K562 (cell line): ENCODE results near the gene RACGAP1. TPM values are rescaled to one million over a fixed set of nuclear protein-coding genes. Genes with fewer than 3 reads are reported as not detected.

ENCODE experiments used
- ATAC-seq: fragments of 200-7000 bp; cut with Tn5 transposase; 3 replicates; pipeline ENCODE4 v1.9.1; 2020; ENCODE audit warnings: moderate library complexity
- BruUV-seq: library from RNA; stranded (reverse); fragments of 400-500 nt; replicated peaks from 2 replicates; lab custom pipeline; 2021; lab: Mats Ljungman, UMichigan
- CTCF ChIA-PET: fragments of 300-600 bp; formaldehyde crosslinking; extraction: SDS; loops from one replicate; lab custom pipeline; 2021; ENCODE audit warnings: low intra/inter-chr PET ratio; lab: Yijun Ruan, JAX
- POLR2A ChIA-PET: fragments of 300-600, 350-650 bp; sonication (Branson Sonifier 250); formaldehyde crosslinking; extraction: SDS; loops from one replicate; lab custom pipeline; 2021; ENCODE audit warnings: antibody characterized with exemption, inconsistent platforms; lab: Yijun Ruan, JAX
- DNase-seq, 4 experiments: peaks; one replicate each; pipeline versions ENCODE4 v3.0.0 to v3.0.0-alpha.2; 2011 to 2018; ENCODE audit warnings: low spot score in 3 of 4, mixed read lengths in 3 of 4; ENCODE audit errors: extremely low read depth in 1 of 4
- FAIRE-seq: peaks from 2 replicates; lab custom pipeline; 2011; peaks lifted over from hg19 to GRCh38; lab: Jason Lieb, UNC
- H2AFZ ChIP-seq: 2 replicates; pipeline ENCODE4 v1.6.0; 2011; ENCODE audit warnings: low read depth, low read length, control low read depth, inconsistent platforms
- H3K27ac ChIP-seq: fragments of 200-600 bp; 3 replicates; pipeline ENCODE4 v1.8.0; 2011; ENCODE audit warnings: low read depth, mild to moderate bottlenecking, control low read depth, inconsistent platforms, low read length, moderate library complexity, mixed read lengths; ENCODE audit errors: extremely low read depth
- H3K27me3 ChIP-seq, 2 experiments: fragments of 300-600 bp in 1 of 2; 2 replicates in 1 of 2; 3 replicates in 1 of 2; pipeline versions ENCODE4 v1.6.0 to v1.8.0; 2011; ENCODE audit warnings: inconsistent platforms in 2 of 2, low read length in 2 of 2, mild to moderate bottlenecking in 1 of 2, mixed read lengths in 1 of 2, moderate library complexity in 1 of 2; ENCODE audit not compliant: control insufficient read depth in 2 of 2, insufficient read depth in 2 of 2
- H3K36me3 ChIP-seq: fragments of 300-600 bp; 3 replicates; pipeline ENCODE4 v1.8.0; 2011; ENCODE audit warnings: mild to moderate bottlenecking, low read length, inconsistent platforms; ENCODE audit not compliant: control insufficient read depth, insufficient read depth
- H3K4me1 ChIP-seq, 2 experiments: fragments of 200-600 bp in 1 of 2; replicated peaks in 1 of 2; 2 replicates in 1 of 2; 3 replicates in 1 of 2; pipeline versions ENCODE4 v1.5.1 to v1.8.0; 2011; ENCODE audit warnings: inconsistent platforms in 2 of 2, low read length in 2 of 2, mild to moderate bottlenecking in 1 of 2, mixed read lengths in 1 of 2, moderate library complexity in 1 of 2; ENCODE audit not compliant: control insufficient read depth in 2 of 2, insufficient read depth in 2 of 2
- H3K4me2 ChIP-seq: 2 replicates; pipeline ENCODE4 v1.6.1; 2011; ENCODE audit warnings: low read length, control low read depth, inconsistent platforms, mixed read lengths; ENCODE audit not compliant: insufficient read depth
- H3K4me3 ChIP-seq: fragments of 200-600 bp; sonication (generic), shearing (Covaris generic); 2 replicates; pipeline ENCODE4 v1.5.1; 2016; ENCODE audit warnings: control low read depth, inconsistent platforms
- H3K79me2 ChIP-seq: fragments of 200-600 bp; 3 replicates; pipeline ENCODE4 v1.8.0; 2011; ENCODE audit warnings: low read length, inconsistent platforms; ENCODE audit not compliant: control insufficient read depth, insufficient read depth
- H3K9ac ChIP-seq, 2 experiments: 2 replicates each; pipeline versions ENCODE4 v1.6.0 to v1.6.1; 2011; ENCODE audit warnings: low read depth in 2 of 2, low read length in 2 of 2, control low read depth in 1 of 2, inconsistent platforms in 1 of 2, mild to moderate bottlenecking in 1 of 2, mixed read lengths in 1 of 2; ENCODE audit not compliant: insufficient read depth in 1 of 2
- H3K9me1 ChIP-seq: one replicate; pipeline ENCODE4 v1.6.0; 2011; ENCODE audit warnings: inconsistent platforms, mild to moderate bottlenecking, low read length, moderate library complexity; ENCODE audit not compliant: control insufficient read depth, insufficient read depth
- H3K9me3 ChIP-seq: replicated peaks from 2 replicates; pipeline ENCODE4 v1.5.1; 2011; ENCODE audit warnings: low read depth, low read length, inconsistent platforms; ENCODE audit not compliant: control insufficient read depth, insufficient read depth
- H4K20me1 ChIP-seq: replicated peaks from 2 replicates; pipeline ENCODE4 v1.6.1; 2011; ENCODE audit warnings: low read length, inconsistent platforms, mixed read lengths; ENCODE audit not compliant: control insufficient read depth, insufficient read depth
- FOXJ2 ChIP-seq: fragments of 200-800 bp; sonication (Bioruptor generic); IDR thresholded peaks from 2 replicates; pipeline ENCODE4 v1.6.1; 2016; ENCODE audit warnings: missing genetic modification characterization, missing compliant biosample characterization
- FOXM1 ChIP-seq, 2 experiments: fragments of 450-650 bp in 1 of 2; sonication (generic) in 1 of 2; formaldehyde crosslinking in 1 of 2; IDR thresholded peaks; 2 replicates each; pipeline versions ENCODE4 v1.6.1 to v1.9.0; 2017 to 2022; ENCODE audit warnings: low read depth in 2 of 2, mild to moderate bottlenecking in 2 of 2, missing genetic modification reagents in 1 of 2, moderate library complexity in 1 of 2
- HDAC8 ChIP-seq: fragments of 450-650 bp; IDR thresholded peaks from 2 replicates; pipeline ENCODE4 v1.6.1; 2016; ENCODE audit warnings: mild to moderate bottlenecking, missing genetic modification characterization, moderate library complexity, missing compliant biosample characterization
- HOXB6 ChIP-seq: fragments of 250-450 bp; sonication (Bioruptor Pico); IDR thresholded peaks from 2 replicates; pipeline ENCODE4 v1.5.1; 2022; ENCODE audit warnings: mild to moderate bottlenecking, borderline replicate concordance
- NCOA6 ChIP-seq: fragments of 450-650 bp; IDR thresholded peaks from 2 replicates; pipeline ENCODE4 v1.6.1; 2017; ENCODE audit warnings: mild to moderate bottlenecking
- ZFP36 ChIP-seq: fragments of 150-350 bp; IDR thresholded peaks from 2 replicates; pipeline ENCODE4 v1.6.1; 2018; ENCODE audit warnings: low read length, low read depth; ENCODE audit not compliant: partially characterized antibody
- ZFP91 ChIP-seq: sonication (generic); formaldehyde crosslinking; IDR thresholded peaks from 2 replicates; pipeline ENCODE4 v1.8.0; 2022; ENCODE audit warnings: mild to moderate bottlenecking, missing genetic modification reagents
- ZHX1 ChIP-seq: fragments of 150-350 bp; conservative IDR thresholded peaks from 2 replicates; pipeline ENCODE4 v1.6.1; 2014; ENCODE audit warnings: low read length
- WGBS: fragments of 100-300 bp; shearing (Covaris generic); methylation state at CpG from one replicate; pipeline ENCODE4 v1.1.6; 2016; ENCODE audit warnings: low coverage, mixed read lengths; ENCODE audit not compliant: insufficient coverage; ENCODE audit errors: missing lambda C conversion rate; 5-methylcytosine and 5-hydroxymethylcytosine counted together
- in situ Hi-C: fragments of 300-500 bp; cut with MboI; formaldehyde crosslinking; loops from 4 replicates; pipeline ENCODE4 v1.15.0; 2018; ENCODE audit warnings: inconsistent platforms, mixed read lengths
- intact Hi-C: fragments of 100-400 bp; cut with micrococcal nuclease; formaldehyde crosslinking; loops from 2 replicates; pipeline ENCODE4 v1.14.2; 2022
- polyA plus RNA-seq, 8 experiments: library from polyadenylated mRNA; depleted of rRNA in 4 of 8; stranded (reverse) in 5 of 8; unstranded in 3 of 8; fragments of >200 nt; fragmentation: Nextera tagmentation in 2 of 8; fragmentation: Illumina TruSeq in 1 of 8; extraction: Ambion mirVana in 2 of 8; extraction: Trizol in 1 of 8; gene quantifications; 2 replicates each; pipeline versions ENCODE4 v1.2.1 to v1.2.3, GENCODE V29; 2011 to 2014; ENCODE audit warnings: inconsistent platforms in 1 of 8, missing spikeins in 1 of 8
- total RNA-seq, 7 experiments: library from RNA; depleted of rRNA in 6 of 7; stranded (reverse); fragments of >200 nt in 6 of 7; fragmentation: Illumina TruSeq in 2 of 7; extraction: Trizol in 2 of 7; gene quantifications; 2 replicates each; pipeline versions ENCODE4 v1.2.1 to v1.2.3, GENCODE V29; 2011 to 2021; ENCODE audit warnings: low replicate concordance in 1 of 7
- TF ChIP-seq, protein P1 (sequence below): sonication (generic); formaldehyde crosslinking; IDR thresholded peaks from 2 replicates; pipeline ENCODE4 v1.8.1; 2023; ENCODE audit warnings: mild to moderate bottlenecking, missing genetic modification reagents

The RACGAP1 gene
- total and polyA plus RNA-seq, 9 of the 15 experiments (the other 6 are each of a cell fraction or from before 2014, with no cell fraction given), result 56.4 to 92.9 (median 71.8) TPM

DNA sequence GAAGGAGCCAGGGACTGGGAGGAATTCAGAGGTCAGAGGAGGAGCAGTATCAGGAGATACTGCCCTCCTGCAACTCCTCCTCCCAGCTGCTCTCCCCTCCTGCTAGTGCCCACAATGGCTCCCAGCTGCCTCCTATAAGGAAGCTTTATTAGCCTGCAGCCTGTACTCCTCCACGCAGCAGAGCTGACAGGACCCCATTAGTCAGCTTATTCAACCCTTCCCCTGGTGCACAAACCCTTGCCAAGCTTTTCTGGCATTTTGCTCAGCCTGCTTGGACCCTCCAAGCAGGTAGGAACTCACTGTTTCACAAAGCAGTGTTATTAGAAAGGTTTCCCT is 81.7 kb downstream of the RACGAP1 start:
- in situ Hi-C loops (no loop called here), intact Hi-C loops (no loop called here)
- DNase-seq, result no peak
- H3K9me3 ChIP-seq, result no peaks in the 10 kb centered on the region
- H3K36me3 ChIP-seq, result no peaks in the 10 kb centered on the region
- H3K27me3 ChIP-seq, result no peaks in the 10 kb centered on the region
- POLR2A ChIA-PET, result no interaction called here
- no peak for FAIRE-seq
- peaks cover 13 to 14% of the 10 kb centered on the region in 2 experiments; a peak in 4 of 5 replicates for H3K4me1 ChIP-seq
- H3K9ac ChIP-seq, result no peak overlapping the region
- no peak overlapping the region for H3K4me3 ChIP-seq
- H3K27ac ChIP-seq, result no peak overlapping the region
- H2AFZ ChIP-seq, result no peak overlapping the region
- no TSS peak for BruUV-seq
- no peak for ATAC-seq
- WGBS, result 0% methylated on average over 1 of the region's 1 CpG
- CTCF ChIA-PET, result no interaction called here
- TF ChIP-seq ZFP36 (peak; percentile 79), NCOA6 (no peak)
- no peaks in the 10 kb centered on the region for H3K9me1 ChIP-seq
- no peak overlapping the region for H3K4me2 ChIP-seq
- no peaks in the 10 kb centered on the region for H4K20me1 ChIP-seq
- no peaks in the 10 kb centered on the region for H3K79me2 ChIP-seq

DNA sequence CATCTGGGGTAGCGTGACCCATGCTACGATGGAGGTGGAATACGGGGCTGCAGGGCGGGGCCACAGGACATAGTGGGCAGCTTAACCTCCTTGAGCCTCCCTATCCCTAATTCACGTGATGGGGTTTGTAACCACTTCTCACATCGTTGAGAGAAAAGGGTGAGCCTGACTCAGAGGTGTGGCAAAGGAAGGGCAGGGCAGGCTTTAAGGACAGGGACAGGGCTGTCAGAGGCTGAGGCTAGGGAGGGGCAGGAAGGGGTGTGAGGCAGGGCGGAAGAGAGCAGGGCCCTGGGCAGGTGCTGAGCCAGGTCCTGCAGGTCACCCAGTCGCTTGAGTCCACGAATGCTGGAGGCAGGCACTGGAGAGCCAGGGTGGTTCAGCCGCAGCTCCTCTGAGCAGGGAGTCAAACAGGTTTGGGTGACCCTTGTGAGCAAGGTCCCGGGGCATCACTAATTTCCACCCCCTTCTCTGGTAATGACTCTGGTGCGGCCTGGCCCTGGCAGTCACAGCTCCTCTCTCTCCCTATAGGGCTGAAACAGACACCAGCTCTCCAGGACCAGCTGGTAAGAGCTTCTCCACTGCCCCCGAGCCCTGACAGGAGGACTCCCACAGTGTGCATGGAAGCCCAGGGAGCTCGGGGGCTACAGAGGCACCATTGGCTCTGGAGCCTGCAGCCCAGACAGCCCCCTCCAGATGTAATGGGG is 82.2 kb downstream of the RACGAP1 start:
- Histone ChIP-seq H3K4me3 (no peak overlapping the region), H3K4me1 (peaks cover 13 to 14% of the 10 kb centered on the region in 2 experiments; a peak in 4 of 5 replicates), H2AFZ (no peak overlapping the region), H3K9me1 (no peaks in the 10 kb centered on the region), H3K9me3 (no peaks in the 10 kb centered on the region), H3K9ac (peak overlapping the region in 1 of 2 experiments; percentile 32; a peak in 2 of 4 replicates), H3K27ac (no peak overlapping the region), H3K27me3 (no peaks in the 10 kb centered on the region), H3K36me3 (no peaks in the 10 kb centered on the region), H3K79me2 (no peaks in the 10 kb centered on the region), H4K20me1 (no peaks in the 10 kb centered on the region), H3K4me2 (no peak overlapping the region)
- intact Hi-C loops, result no loop called here
- ATAC-seq (no peak), FAIRE-seq (no peak), DNase-seq (no peak)
- in situ Hi-C loops, result no loop called here
- ChIA-PET CTCF (no interaction called here), POLR2A (interaction anchor here (0.6 to 1.5 kb wide), 8 partner anchors 11 to 1287 kb away, joined by 3 to 4 read pairs (median 3); no protein-coding TSS in a partner anchor)
- WGBS, result 46% methylated on average over 12 of the region's 14 CpGs
- no TSS peak for BruUV-seq
- TF ChIP-seq HOXB6 (CRISPR knock-in tag) (no peak), FOXJ2 (tag) (no peak), FOXM1 (IDR thresholded peaks at IDR 0.05; ENCODE audit: low read depth) (no peak), FOXM1 (CRISPR knock-in tag; IDR thresholded peaks at IDR 0.05; ENCODE audit: low read depth) (no peak), ZHX1 (no peak), HDAC8 (tag) (no peak), ZFP91 (no peak)
- TF ChIP-seq, protein P1, sequence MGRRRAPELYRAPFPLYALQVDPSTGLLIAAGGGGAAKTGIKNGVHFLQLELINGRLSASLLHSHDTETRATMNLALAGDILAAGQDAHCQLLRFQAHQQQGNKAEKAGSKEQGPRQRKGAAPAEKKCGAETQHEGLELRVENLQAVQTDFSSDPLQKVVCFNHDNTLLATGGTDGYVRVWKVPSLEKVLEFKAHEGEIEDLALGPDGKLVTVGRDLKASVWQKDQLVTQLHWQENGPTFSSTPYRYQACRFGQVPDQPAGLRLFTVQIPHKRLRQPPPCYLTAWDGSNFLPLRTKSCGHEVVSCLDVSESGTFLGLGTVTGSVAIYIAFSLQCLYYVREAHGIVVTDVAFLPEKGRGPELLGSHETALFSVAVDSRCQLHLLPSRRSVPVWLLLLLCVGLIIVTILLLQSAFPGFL (CRISPR knock-in tag), result no peak
